OCI-LY3 (cell line): Measurements from ENCODE around the gene SPIN2A.
"Not testable (repeated sequence)": the region's sequence is repeated elsewhere in the genome, so short reads cannot be mapped to it uniquely, and the experiment has no call there.

Experiments
- H2AFZ ChIP-seq: fragments of 200-600, 300-600 bp; shearing (Covaris generic); 2 replicates; pipeline ENCODE4 v1.6.0; 2014; ENCODE audit warnings: antibody characterized with exemption, low read depth, low read length
- H3K27ac ChIP-seq: fragments of 200-600, 300-600 bp; sonication (generic); 2 replicates; pipeline ENCODE4 v1.5.1; 2014; ENCODE audit warnings: mild to moderate bottlenecking, low read length, moderate library complexity, mixed read lengths
- H3K27me3 ChIP-seq: fragments of 200-600, 300-600 bp; sonication (generic); 2 replicates; pipeline ENCODE4 v1.6.1; 2014; ENCODE audit warnings: low read depth, low read length, mixed read lengths
- H3K36me3 ChIP-seq: fragments of 200-600, 300-600 bp; sonication (generic); replicated peaks from 2 replicates; pipeline ENCODE3; 2014; ENCODE audit warnings: low read depth, low read length, mixed read lengths
- H3K4me1 ChIP-seq: fragments of 300-600, 200-600 bp; sonication (generic); 2 replicates; pipeline ENCODE4 v1.6.1; 2014; ENCODE audit warnings: low read length, mixed read lengths
- H3K4me2 ChIP-seq: fragments of 200-600, 300-600 bp; sonication (generic); 2 replicates; pipeline ENCODE4 v1.6.1; 2014; ENCODE audit warnings: low read length, mixed read lengths
- H3K4me3 ChIP-seq: fragments of 300-600, 200-600 bp; sonication (generic); 2 replicates; pipeline ENCODE4 v1.5.1; 2014; ENCODE audit warnings: antibody characterized with exemption, mild to moderate bottlenecking, low read length, moderate library complexity
- H3K79me2 ChIP-seq: fragments of 300-600, 200-600 bp; shearing (Covaris generic); 2 replicates; pipeline ENCODE4 v1.6.1; 2014; ENCODE audit warnings: mild to moderate bottlenecking, low read length, mixed read lengths
- H3K9ac ChIP-seq: fragments of 300-600, 200-600 bp; shearing (Covaris generic); 2 replicates; pipeline ENCODE4 v1.6.0; 2014; ENCODE audit warnings: mild to moderate bottlenecking, low read length, moderate library complexity
- H3K9me3 ChIP-seq: fragments of 200-600, 300-600 bp; shearing (Covaris generic); 2 replicates; pipeline ENCODE4 v1.6.1; 2014; ENCODE audit warnings: low read length, mixed read lengths; ENCODE audit not compliant: insufficient read depth
- H4K20me1 ChIP-seq: fragments of 200-600, 300-600 bp; sonication (generic); 2 replicates; pipeline ENCODE4 v1.6.1; 2016; ENCODE audit warnings: low read length, mixed read lengths; ENCODE audit not compliant: insufficient read depth
- CTCF ChIP-seq: fragments of 200-600, 300-600 bp; sonication (generic); IDR thresholded peaks from 2 replicates; pipeline ENCODE4 v1.5.1; 2014; ENCODE audit warnings: antibody characterized with exemption, low read length, low read depth
- EZH2phosphoT487 ChIP-seq: fragments of 200-600 bp; shearing (Covaris generic); IDR thresholded peaks from 2 replicates; pipeline ENCODE4 v1.6.1; 2018; ENCODE audit warnings: antibody characterized with exemption, mixed run types, low read depth

SPIN2A gene

DNA sequence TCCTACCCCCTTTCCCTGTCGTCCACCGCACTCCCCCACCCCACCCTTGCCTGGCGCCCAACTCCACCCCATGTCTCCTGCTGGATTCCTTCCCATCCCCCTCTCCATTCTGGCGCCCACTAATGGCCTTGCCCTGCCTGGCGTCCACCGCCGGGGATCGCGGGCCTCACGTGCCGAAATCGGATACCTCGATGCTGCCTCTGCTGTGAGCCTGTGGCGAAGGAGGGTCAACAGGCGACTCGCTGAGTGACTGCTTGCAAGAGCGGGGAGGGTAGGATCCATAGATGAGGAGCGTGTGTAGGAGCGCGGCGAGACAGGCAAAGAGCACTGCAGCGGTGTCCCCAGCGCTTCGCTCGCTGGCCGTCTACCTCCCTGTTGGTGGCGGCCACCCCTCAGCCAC lies at the start of gene SPIN2A:
Gene SPIN2A (minus strand): TSS at position 325 of the 400 bp plus-strand sequence. CDS start 800 bp downstream, outside the sequence.
- not testable (repeated sequence) for H4K20me1 ChIP-seq, H3K4me2 ChIP-seq, H3K27ac ChIP-seq, H3K9ac ChIP-seq, H2AFZ ChIP-seq, H3K9me3 ChIP-seq, H3K36me3 ChIP-seq, H3K27me3 ChIP-seq, H3K79me2 ChIP-seq, H3K4me1 ChIP-seq, H3K4me3 ChIP-seq

- H3K4me1 ChIP-seq, result no peaks in the 10 kb centered on the region
- no peaks in the 10 kb centered on the region for H3K79me2 ChIP-seq
- TF ChIP-seq EZH2phosphoT487 (no peak), CTCF (no peak)
- H3K4me3 ChIP-seq, result no peak overlapping the region
- H2AFZ ChIP-seq, result no peak overlapping the region
- H4K20me1 ChIP-seq, result no peaks in the 10 kb centered on the region
- H3K27me3 ChIP-seq, result no peaks in the 10 kb centered on the region
- no peaks in the 10 kb centered on the region for H3K9me3 ChIP-seq
- H3K4me2 ChIP-seq, result no peak overlapping the region
- no peak overlapping the region for H3K27ac ChIP-seq
- no peak overlapping the region for H3K9ac ChIP-seq
- no peaks in the 10 kb centered on the region for H3K36me3 ChIP-seq
Measured at GRCh38 chrX:57178605-57179004, 41.4 kb upstream of the SPIN2A start.

GRCh38 chrX:57177070-57177469 lies 39.9 kb upstream of the SPIN2A start:
- Histone ChIP-seq H2AFZ (no peak overlapping the region), H3K27ac (no peak overlapping the region), H3K4me2 (no peak overlapping the region), H3K27me3 (no peaks in the 10 kb centered on the region), H3K79me2 (no peaks in the 10 kb centered on the region), H4K20me1 (no peaks in the 10 kb centered on the region), H3K4me1 (no peaks in the 10 kb centered on the region), H3K9me3 (no peaks in the 10 kb centered on the region), H3K4me3 (no peak overlapping the region), H3K9ac (no peak overlapping the region), H3K36me3 (no peaks in the 10 kb centered on the region)
- no peak for TF ChIP-seq CTCF

- H3K4me3 ChIP-seq, result no peak overlapping the region
- H3K4me2 ChIP-seq, result no peak overlapping the region
- H3K27ac ChIP-seq, result no peak overlapping the region
- H4K20me1 ChIP-seq, result no peaks in the 10 kb centered on the region
- no peak overlapping the region for H2AFZ ChIP-seq
- H3K9me3 ChIP-seq, result no peaks in the 10 kb centered on the region
- no peaks in the 10 kb centered on the region for H3K27me3 ChIP-seq
- TF ChIP-seq EZH2phosphoT487 (no peak), CTCF (no peak)
- H3K79me2 ChIP-seq, result no peaks in the 10 kb centered on the region
- H3K4me1 ChIP-seq, result no peaks in the 10 kb centered on the region
- no peak overlapping the region for H3K9ac ChIP-seq
- no peaks in the 10 kb centered on the region for H3K36me3 ChIP-seq
Measured at GRCh38 chrX:57172544-57172943, 35.3 kb upstream of the SPIN2A start.
